Hepatocyte (in vitro differentiated cells): Measurements from ENCODE around the gene RER1. TPM values are rescaled to one million over a fixed set of nuclear protein-coding genes. Genes with fewer than 3 reads are reported as not detected.

Experiments used
- DNase-seq: peaks from one replicate; pipeline ENCODE4 v3.0.0-alpha.2; 2016; ENCODE audit warnings: low spot score
- H2AFZ ChIP-seq: fragments of 200-600 bp; sonication (generic); 2 replicates; pipeline ENCODE4 v1.6.0; 2016; ENCODE audit warnings: antibody characterized with exemption, mild to moderate bottlenecking
- H3K27ac ChIP-seq: fragments of 200-600 bp; sonication (generic); 2 replicates; pipeline ENCODE4 v1.5.1; 2016; ENCODE audit warnings: mild to moderate bottlenecking
- H3K27me3 ChIP-seq: fragments of 200-600 bp; sonication (generic); 2 replicates; pipeline ENCODE4 v1.6.1; 2016
- H3K36me3 ChIP-seq: fragments of 200-600 bp; sonication (generic); replicated peaks from 2 replicates; pipeline ENCODE4 v1.5.1; 2016; ENCODE audit warnings: low read depth; ENCODE audit not compliant: insufficient read depth
- H3K4me1 ChIP-seq: fragments of 200-600 bp; sonication (generic); 2 replicates; pipeline ENCODE4 v1.5.1; 2016; ENCODE audit warnings: mild to moderate bottlenecking, moderate library complexity; ENCODE audit not compliant: insufficient read depth
- H3K4me2 ChIP-seq: fragments of 200-600 bp; sonication (generic); 2 replicates; pipeline ENCODE4 v1.6.0; 2016
- H3K4me3 ChIP-seq: fragments of 200-600 bp; sonication (generic); 2 replicates; pipeline ENCODE4 v1.5.1; 2016; ENCODE audit warnings: mild to moderate bottlenecking
- H3K79me2 ChIP-seq: fragments of 200-600 bp; sonication (generic); 2 replicates; pipeline ENCODE4 v1.6.0; 2017; ENCODE audit warnings: mild to moderate bottlenecking
- H3K9me2 ChIP-seq: fragments of 200-600 bp; sonication (generic); replicated peaks from 2 replicates; pipeline ENCODE4 v1.6.0; 2017; ENCODE audit warnings: mild to moderate bottlenecking; ENCODE audit not compliant: insufficient read depth
- H3K9me3 ChIP-seq: fragments of 200-600 bp; sonication (generic); 2 replicates; pipeline ENCODE4 v1.5.1; 2016; ENCODE audit warnings: low read depth, mild to moderate bottlenecking
- H4K20me1 ChIP-seq: fragments of 200-600 bp; sonication (generic); 2 replicates; pipeline ENCODE4 v1.6.0; 2016; ENCODE audit warnings: mild to moderate bottlenecking; ENCODE audit not compliant: insufficient read depth, poor library complexity, severe bottlenecking
- CTCF ChIP-seq: fragments of 200-600 bp; sonication (generic); IDR thresholded peaks from 2 replicates; pipeline ENCODE4 v1.5.1; 2016; ENCODE audit warnings: antibody characterized with exemption, mild to moderate bottlenecking; ENCODE audit not compliant: poor library complexity
- EZH2 ChIP-seq: fragments of 200-600 bp; sonication (generic); IDR thresholded peaks from 2 replicates; pipeline ENCODE4 v1.6.1; 2016; ENCODE audit warnings: antibody characterized with exemption, mild to moderate bottlenecking, borderline replicate concordance
- EZH2phosphoT487 ChIP-seq: fragments of 200-600 bp; sonication (generic); IDR thresholded peaks from one replicate; pipeline ENCODE4 v1.6.1; 2018; ENCODE audit warnings: antibody characterized with exemption, mild to moderate bottlenecking, low read depth, moderate library complexity; ENCODE audit not compliant: unreplicated experiment, severe bottlenecking
- WGBS: methylation state at CpG from one replicate; pipeline ENCODE4 v1.1.6; 2016; ENCODE audit warnings: low lambda C conversion rate; ENCODE audit errors: missing lambda C conversion rate; 5-methylcytosine and 5-hydroxymethylcytosine counted together
- polyA plus RNA-seq: library from polyadenylated mRNA; unstranded; fragments of >200 nt; fragmentation: Nextera tagmentation; extraction: Ambion mirVana; gene quantifications from 2 replicates; pipeline ENCODE4 v1.2.1, GENCODE V29; 2016
- total RNA-seq: library from RNA; depleted of rRNA; stranded (reverse); fragments of >200 nt; gene quantifications from 2 replicates; pipeline ENCODE4 v1.2.3, GENCODE V29; 2014

Gene RER1
- total and polyA plus RNA-seq, 2 experiments from 2014 or later: 123 to 237 TPM

- no peak for DNase-seq
- no peak overlapping the region for H3K4me3 ChIP-seq
- TF ChIP-seq CTCF: no peak
- TF ChIP-seq EZH2phosphoT487: no peak
- no peak for TF ChIP-seq EZH2
- H3K4me2 ChIP-seq: no peak overlapping the region
- H3K9me3 ChIP-seq: no peaks in the 10 kb centered on the region
- H2AFZ ChIP-seq: no peak overlapping the region
- no peaks in the 10 kb centered on the region for H3K79me2 ChIP-seq
- H3K27ac ChIP-seq: no peak overlapping the region
- H3K36me3 ChIP-seq: no peaks in the 10 kb centered on the region
- H4K20me1 ChIP-seq: no peaks in the 10 kb centered on the region
- H3K9me2 ChIP-seq: no peaks in the 10 kb centered on the region
- H3K27me3 ChIP-seq: no peaks in the 10 kb centered on the region
- H3K4me1 ChIP-seq: no peaks in the 10 kb centered on the region
- WGBS: 91% methylated on average over 15 of the region's 16 CpGs
These were observed 13.7 kb upstream of the RER1 start for GRCh38 chr1:2377751-2378440.

GRCh38 chr1:2378441-2378851 lies 13.2 kb upstream of the RER1 start:
- TF ChIP-seq CTCF (no peak), EZH2phosphoT487 (no peak), EZH2 (no peak)
- H3K9me3 ChIP-seq: no peaks in the 10 kb centered on the region
- H3K27me3 ChIP-seq: no peaks in the 10 kb centered on the region
- H4K20me1 ChIP-seq: no peaks in the 10 kb centered on the region
- WGBS: 91% methylated on average over 24 of the region's 24 CpGs
- H3K36me3 ChIP-seq: no peaks in the 10 kb centered on the region
- no peak overlapping the region for H3K27ac ChIP-seq
- no peak overlapping the region for H2AFZ ChIP-seq
- no peak overlapping the region for H3K4me2 ChIP-seq
- H3K4me1 ChIP-seq: no peaks in the 10 kb centered on the region
- H3K79me2 ChIP-seq: no peaks in the 10 kb centered on the region
- H3K9me2 ChIP-seq: no peaks in the 10 kb centered on the region
- no peak overlapping the region for H3K4me3 ChIP-seq
- DNase-seq: no peak

GRCh38 chr1:2378956-2379732 lies 12.5 kb upstream of the RER1 start:
- H3K4me1 ChIP-seq: no peaks in the 10 kb centered on the region
- no peak overlapping the region for H3K27ac ChIP-seq
- H3K4me3 ChIP-seq: no peak overlapping the region
- no peaks in the 10 kb centered on the region for H3K9me3 ChIP-seq
- TF ChIP-seq EZH2 (no peak), CTCF (no peak), EZH2phosphoT487 (no peak)
- no peaks in the 10 kb centered on the region for H3K9me2 ChIP-seq
- no peaks in the 10 kb centered on the region for H3K27me3 ChIP-seq
- H4K20me1 ChIP-seq: no peaks in the 10 kb centered on the region
- no peak overlapping the region for H3K4me2 ChIP-seq
- 90% methylated on average over 18 of the region's 18 CpGs for WGBS
- DNase-seq: no peak
- no peaks in the 10 kb centered on the region for H3K36me3 ChIP-seq
- H2AFZ ChIP-seq: no peak overlapping the region
- H3K79me2 ChIP-seq: no peaks in the 10 kb centered on the region
